Mucosa of descending colon (tissue), 3 donors: Measurements from ENCODE around the gene ANKRD34C. TPM values are rescaled to one million over a fixed set of nuclear protein-coding genes. Genes with fewer than 3 reads are reported as not detected.
A peak's percentile ranks its signal among the peaks of the same experiment; 100 is the strongest.

Experiments
- ATAC-seq: fragments of 200-7000 bp; cut with Tn5 transposase; one replicate; pipeline ENCODE4 v1.9.1; 2020; ENCODE audit warnings: mild to moderate bottlenecking, moderate library complexity
- DNase-seq, 3 donors: peaks; one replicate each; pipeline ENCODE4 v3.0.0-alpha.2; 2020
- H3K36me3 ChIP-seq: fragments of 200-600 bp; one replicate; pipeline ENCODE4 v1.8.0; 2021; ENCODE audit warnings: low read depth, mild to moderate bottlenecking
- H3K4me1 ChIP-seq: fragments of 200-600 bp; one replicate; pipeline ENCODE4 v1.8.0; 2021; ENCODE audit warnings: low read depth, mild to moderate bottlenecking
- H3K4me3 ChIP-seq: fragments of 200-600 bp; one replicate; pipeline ENCODE4 v1.8.0; 2021; ENCODE audit warnings: mild to moderate bottlenecking
- H3K9me3 ChIP-seq: fragments of 200-600 bp; one replicate; pipeline ENCODE4 v1.8.0; 2021; ENCODE audit warnings: mild to moderate bottlenecking
- CTCF ChIP-seq: fragments of 200-600 bp; IDR thresholded peaks from one replicate; pipeline ENCODE4 v1.8.0; 2022; ENCODE audit warnings: antibody characterized with exemption, mild to moderate bottlenecking
- intact Hi-C, 2 donors: fragments of 100-400 bp; cut with DNase I in 1 of 2; cut with micrococcal nuclease in 1 of 2; formaldehyde crosslinking; loops; one replicate each; pipeline versions ENCODE4 v1.11.0 to v1.11.1; 2022; cut with DNase I, micrococcal nuclease
- total RNA-seq, 3 donors: library from RNA; stranded (reverse); fragmentation: NEBNext Ultra II Directional in 2 of 3; extraction: Animal tissue kit (Norgen Biotek cat#: 25700) in 2 of 3; gene quantifications; one replicate each; pipeline versions ENCODE4 v1.2.1 to v1.2.4, GENCODE V29; 2021 to 2023
- donor health status: DM: no; HTN: no; CAD: no; lungs with moderate emphysema.
- donor health status: DM: no; HTN: no; CAD: no.
- donor health status: DM: no; HTN: yes; CAD: no.

ANKRD34C gene
- total RNA-seq, 3 donors from 2014 or later: 0.06 TPM; not detected in 2

GRCh38 chr15:79283252-79284048, 928 bp downstream of the ANKRD34C start:
- Histone ChIP-seq H3K4me1 (no peaks in the 10 kb centered on the region), H3K4me3 (no peak overlapping the region), H3K9me3 (no peaks in the 10 kb centered on the region), H3K36me3 (no peaks in the 10 kb centered on the region)
- ATAC-seq (no peak), DNase-seq (peak in 2 of 3 donors; percentile 23 to 28)
- intact Hi-C loops: no loop called here
- TF ChIP-seq CTCF: no peak

GRCh38 chr15:79290642-79291275, 8.2 kb downstream of the ANKRD34C start:
- H3K4me3 ChIP-seq: no peak overlapping the region
- no peak for ATAC-seq
- intact Hi-C loops: no loop called here
- H3K4me1 ChIP-seq: no peaks in the 10 kb centered on the region
- no peaks in the 10 kb centered on the region for H3K36me3 ChIP-seq
- no peaks in the 10 kb centered on the region for H3K9me3 ChIP-seq
- DNase-seq: no peak
- TF ChIP-seq CTCF: no peak

- Histone ChIP-seq H3K4me1 (no peaks in the 10 kb centered on the region), H3K9me3 (no peaks in the 10 kb centered on the region), H3K4me3 (no peak overlapping the region), H3K36me3 (no peaks in the 10 kb centered on the region)
- intact Hi-C loops: no loop called here
- TF ChIP-seq CTCF: no peak
- no peak for ATAC-seq
- no peak for DNase-seq
Observed at GRCh38 chr15:79292011-79292410, 9.5 kb downstream of the ANKRD34C start.

GRCh38 chr15:79294075-79294474, 11.6 kb downstream of the ANKRD34C start:
- ATAC-seq (no peak), DNase-seq (no peak)
- Histone ChIP-seq H3K36me3 (no peaks in the 10 kb centered on the region), H3K4me3 (no peak overlapping the region), H3K9me3 (no peaks in the 10 kb centered on the region), H3K4me1 (no peaks in the 10 kb centered on the region)
- intact Hi-C loops: no loop called here
- no peak for TF ChIP-seq CTCF

- no peak for TF ChIP-seq CTCF
- H3K4me1 ChIP-seq: no peaks in the 10 kb centered on the region
- no peak for DNase-seq
- no peaks in the 10 kb centered on the region for H3K36me3 ChIP-seq
- intact Hi-C loops: no loop called here
- no peaks in the 10 kb centered on the region for H3K9me3 ChIP-seq
- ATAC-seq: no peak
- no peak overlapping the region for H3K4me3 ChIP-seq
Observed at GRCh38 chr15:79296583-79296982, 14.1 kb downstream of the ANKRD34C start.
